Gastrocnemius medialis (tissue), 4 donors: ENCODE measurements around the gene SGPP2.

Experiments
- CTCF ChIP-seq, 5 experiments: fragments of 450-650 bp in 3 of 5; fragments of 200-600 bp in 2 of 5; sonication (generic) in 2 of 5; IDR thresholded peaks in 4 of 5; conservative IDR thresholded peaks in 1 of 5; 1 replicate in 4 of 5; 2 replicates in 1 of 5; pipeline ENCODE4 v1.5.1; 2016 to 2019; ENCODE audit warnings: antibody characterized with exemption in 5 of 5, mild to moderate bottlenecking in 3 of 5, moderate library complexity in 3 of 5
- POLR2A ChIP-seq, 2 donors: fragments of 450-650 bp; IDR thresholded peaks; one replicate each; pipeline ENCODE4 v1.6.1; 2017; ENCODE audit warnings: antibody characterized with exemption in 2 of 2, mild to moderate bottlenecking in 2 of 2, moderate library complexity in 2 of 2

- TF ChIP-seq CTCF (IDR thresholded peaks at IDR 0.05 in 4 of 5, conservative IDR thresholded peaks at IDR 0.05 in 1 of 5) (no peak), POLR2A (IDR thresholded peaks at IDR 0.05) (no peak)
Observed at GRCh38 chr2:222535477-222535876, 111.1 kb downstream of the SGPP2 start.
